H1 (cell line): ENCODE results near the gene SH3BGRL3.

Source experiments
- BCL11A ChIP-seq, 2 experiments: IDR thresholded peaks; one replicate each; pipeline ENCODE4 v1.6.1; 2011; ENCODE audit warnings: low read depth in 2 of 2, low read length in 2 of 2, mild to moderate bottlenecking in 2 of 2
- POU5F1 ChIP-seq: IDR thresholded peaks from 2 replicates; pipeline ENCODE4 v1.6.1; 2011; ENCODE audit warnings: low read depth, mild to moderate bottlenecking, low read length, moderate library complexity
- RFX5 ChIP-seq: IDR thresholded peaks from 2 replicates; pipeline ENCODE4 v1.6.1; 2011; ENCODE audit warnings: low read depth, low read length, improper control_type of control experiment, borderline replicate concordance
- SUZ12 ChIP-seq: fragments of 200-600 bp; sonication (generic); IDR thresholded peaks from 2 replicates; pipeline ENCODE4 v1.6.1; 2012; ENCODE audit warnings: mild to moderate bottlenecking, inconsistent platforms, low read length, moderate library complexity, mixed read lengths
- TF ChIP-seq, protein P1 (sequence below), 3 experiments: IDR thresholded peaks; 1 replicate in 2 of 3; 2 replicates in 1 of 3; pipeline versions ENCODE4 v1.5.1 to v1.6.1; 2011; ENCODE audit warnings: low read length in 3 of 3, mild to moderate bottlenecking in 3 of 3, inconsistent platforms in 2 of 3, low read depth in 1 of 3, moderate library complexity in 1 of 3; ENCODE audit not compliant: insufficient read depth in 1 of 3; ENCODE audit errors: control extremely low read depth in 1 of 3

GRCh38 chr1:26297057-26297790 is 17.3 kb downstream of the SH3BGRL3 start:
- TF ChIP-seq, protein P1, sequence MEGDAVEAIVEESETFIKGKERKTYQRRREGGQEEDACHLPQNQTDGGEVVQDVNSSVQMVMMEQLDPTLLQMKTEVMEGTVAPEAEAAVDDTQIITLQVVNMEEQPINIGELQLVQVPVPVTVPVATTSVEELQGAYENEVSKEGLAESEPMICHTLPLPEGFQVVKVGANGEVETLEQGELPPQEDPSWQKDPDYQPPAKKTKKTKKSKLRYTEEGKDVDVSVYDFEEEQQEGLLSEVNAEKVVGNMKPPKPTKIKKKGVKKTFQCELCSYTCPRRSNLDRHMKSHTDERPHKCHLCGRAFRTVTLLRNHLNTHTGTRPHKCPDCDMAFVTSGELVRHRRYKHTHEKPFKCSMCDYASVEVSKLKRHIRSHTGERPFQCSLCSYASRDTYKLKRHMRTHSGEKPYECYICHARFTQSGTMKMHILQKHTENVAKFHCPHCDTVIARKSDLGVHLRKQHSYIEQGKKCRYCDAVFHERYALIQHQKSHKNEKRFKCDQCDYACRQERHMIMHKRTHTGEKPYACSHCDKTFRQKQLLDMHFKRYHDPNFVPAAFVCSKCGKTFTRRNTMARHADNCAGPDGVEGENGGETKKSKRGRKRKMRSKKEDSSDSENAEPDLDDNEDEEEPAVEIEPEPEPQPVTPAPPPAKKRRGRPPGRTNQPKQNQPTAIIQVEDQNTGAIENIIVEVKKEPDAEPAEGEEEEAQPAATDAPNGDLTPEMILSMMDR (IDR thresholded peaks at IDR 0.05; ENCODE audit: control extremely low read depth in 1 of 3, insufficient read depth in 1 of 3, low read depth in 1 of 3, low read length in 3 of 3), result no peak
- TF ChIP-seq POU5F1 (no peak), SUZ12 (no peak), BCL11A (IDR thresholded peaks at IDR 0.05; ENCODE audit: low read depth in 2 of 2, low read length in 2 of 2) (no peak), RFX5 (no peak)
